ENCODE results near the gene SNX14.
"Not testable (repeated sequence)": the region's sequence is repeated elsewhere in the genome, so short reads cannot be mapped to it uniquely, and the experiment has no call there.

The SNX14 gene

GRCh38 chr6:85593438-85594196 lies at the start of gene SNX14:
Gene SNX14 (minus strand): TSS chr6:85593858. CDS start chr6:85593718, 140 bp downstream.
- peak; percentile 55 to 57 for DNase-seq (ENCODE audit: extremely low read depth in 1 of 2, low read depth in 1 of 2)

GRCh38 chr6:85642774-85643536 lies 49.3 kb upstream of the SNX14 start, which contains the start of gene SYNCRIP:
Gene SYNCRIP (minus strand): TSS chr6:85642886. CDS start chr6:85641439, 1,447 bp downstream.
- DNase-seq (ENCODE audit: extremely low read depth in 1 of 2, low read depth in 1 of 2) = peak; percentile 89 to 97

GRCh38 chr6:85641897-85642773 lies 48.5 kb upstream of the SNX14 start:
- DNase-seq (ENCODE audit: extremely low read depth in 1 of 2, low read depth in 1 of 2) = peak; percentile 4 to 34

- DNase-seq (ENCODE audit: extremely low read depth in 1 of 2, low read depth in 1 of 2) = no peak
These were observed 47.9 kb upstream of the SNX14 start for GRCh38 chr6:85641522-85641896.

- no peak for DNase-seq (ENCODE audit: extremely low read depth in 1 of 2, low read depth in 1 of 2)
These were observed 47.2 kb upstream of the SNX14 start for GRCh38 chr6:85640821-85641220.

- no peak for DNase-seq (ENCODE audit: extremely low read depth in 1 of 2, low read depth in 1 of 2)
These were observed 43.9 kb upstream of the SNX14 start for GRCh38 chr6:85637579-85637978.

- no peak for DNase-seq (ENCODE audit: extremely low read depth in 1 of 2, low read depth in 1 of 2)
These were observed 38.7 kb upstream of the SNX14 start for GRCh38 chr6:85632164-85632942.

GRCh38 chr6:85631117-85631516 lies 37.5 kb upstream of the SNX14 start:
- not testable (repeated sequence) for DNase-seq (ENCODE audit: extremely low read depth in 1 of 2, low read depth in 1 of 2)

GRCh38 chr6:85628353-85628752 lies 34.7 kb upstream of the SNX14 start:
- DNase-seq (ENCODE audit: extremely low read depth in 1 of 2, low read depth in 1 of 2) = no peak

- DNase-seq (ENCODE audit: extremely low read depth in 1 of 2, low read depth in 1 of 2) = no peak
These were observed 26.6 kb upstream of the SNX14 start for GRCh38 chr6:85620308-85620707.

- DNase-seq (ENCODE audit: extremely low read depth in 1 of 2, low read depth in 1 of 2) = no peak
These were observed 21.1 kb upstream of the SNX14 start for GRCh38 chr6:85614780-85615179.

- DNase-seq (ENCODE audit: extremely low read depth in 1 of 2, low read depth in 1 of 2) = no peak
These were observed 19.2 kb upstream of the SNX14 start for GRCh38 chr6:85612690-85613474.

GRCh38 chr6:85610182-85610895 lies 16.7 kb upstream of the SNX14 start:
- no peak for DNase-seq (ENCODE audit: extremely low read depth in 1 of 2, low read depth in 1 of 2)

- DNase-seq (ENCODE audit: extremely low read depth in 1 of 2, low read depth in 1 of 2) = no peak
These were observed 8.4 kb upstream of the SNX14 start for GRCh38 chr6:85602100-85602499.

- no peak for DNase-seq (ENCODE audit: extremely low read depth in 1 of 2, low read depth in 1 of 2)
These were observed 7.2 kb upstream of the SNX14 start for GRCh38 chr6:85600713-85601313.

- DNase-seq (ENCODE audit: extremely low read depth in 1 of 2, low read depth in 1 of 2) = peak; percentile 7 to 19
These were observed 706 bp upstream of the SNX14 start for GRCh38 chr6:85594197-85594930.

- no peak for DNase-seq (ENCODE audit: extremely low read depth in 1 of 2, low read depth in 1 of 2)
These were observed 1.6 kb downstream of the SNX14 start for GRCh38 chr6:85592033-85592432.

- DNase-seq (ENCODE audit: extremely low read depth in 1 of 2, low read depth in 1 of 2) = no peak
These were observed 2.5 kb downstream of the SNX14 start for GRCh38 chr6:85591207-85591606.
